Liver (tissue), 9 donors: ENCODE data around the gene FANCE. TPM values are rescaled to one million over a fixed set of nuclear protein-coding genes. Genes with fewer than 3 reads are reported as not detected.

Experiments used
- DNase-seq: peaks from one replicate; pipeline ENCODE4 v3.0.0-alpha.2; 2017; ENCODE audit warnings: low spot score
- H3K27ac ChIP-seq, 2 donors: one replicate each; pipeline ENCODE4 v1.7.0; 2013; ENCODE audit warnings: inconsistent platforms in 2 of 2, low read length in 2 of 2, control low read depth in 1 of 2, low read depth in 1 of 2, mild to moderate bottlenecking in 1 of 2
- H3K27me3 ChIP-seq, 4 donors: one replicate each; pipeline versions ENCODE4 v1.6.1 to v1.7.0; 2013; ENCODE audit warnings: low read length in 3 of 4, inconsistent platforms in 1 of 4, mild to moderate bottlenecking in 1 of 4, moderate library complexity in 1 of 4; ENCODE audit not compliant: control insufficient read depth in 4 of 4, insufficient read depth in 4 of 4
- H3K36me3 ChIP-seq, 4 donors: one replicate each; pipeline versions ENCODE4 v1.6.1 to v1.7.0; 2013; ENCODE audit warnings: low read length in 3 of 4, mild to moderate bottlenecking in 3 of 4, low read depth in 1 of 4, moderate library complexity in 1 of 4; ENCODE audit not compliant: control insufficient read depth in 4 of 4, insufficient read depth in 3 of 4
- H3K4me1 ChIP-seq, 4 donors: one replicate each; pipeline versions ENCODE4 v1.6.1 to v1.7.0; 2013; ENCODE audit warnings: low read length in 3 of 4, mild to moderate bottlenecking in 3 of 4, moderate library complexity in 1 of 4; ENCODE audit not compliant: control insufficient read depth in 4 of 4, insufficient read depth in 4 of 4
- H3K4me3 ChIP-seq, 3 donors: one replicate each; pipeline versions ENCODE4 v1.6.1 to v1.7.0; 2013; ENCODE audit warnings: low read length in 3 of 3, control low read depth in 1 of 3, low read depth in 1 of 3, mild to moderate bottlenecking in 1 of 3
- H3K9ac ChIP-seq, 2 donors: one replicate each; pipeline ENCODE4 v1.7.0; 2013; ENCODE audit warnings: low read length in 2 of 2, mild to moderate bottlenecking in 2 of 2, moderate library complexity in 2 of 2, control low read depth in 1 of 2, low read depth in 1 of 2
- H3K9me3 ChIP-seq, 4 donors: one replicate each; pipeline versions ENCODE4 v1.6.1 to v1.7.0; 2013; ENCODE audit warnings: low read length in 3 of 4; ENCODE audit not compliant: control insufficient read depth in 4 of 4
- ATF3 ChIP-seq: IDR thresholded peaks from 2 replicates; pipeline ENCODE4 v1.6.1; 2016; ENCODE audit warnings: antibody characterized with exemption
- EGR1 ChIP-seq, 2 donors: IDR thresholded peaks; 2 replicates each; pipeline ENCODE4 v1.6.1; 2016 to 2018; ENCODE audit warnings: antibody characterized with exemption in 2 of 2, low read depth in 2 of 2
- FOXA1 ChIP-seq: IDR thresholded peaks from 2 replicates; pipeline ENCODE4 v1.6.1; 2016; ENCODE audit warnings: antibody characterized with exemption
- FOXA2 ChIP-seq: IDR thresholded peaks from 2 replicates; pipeline ENCODE4 v1.6.1; 2016; ENCODE audit warnings: antibody characterized with exemption
- HNF4A ChIP-seq, 2 donors: conservative IDR thresholded peaks; 2 replicates each; pipeline ENCODE4 v1.6.1; 2016; ENCODE audit warnings: antibody characterized with exemption in 2 of 2, mild to moderate bottlenecking in 2 of 2
- HNF4G ChIP-seq: IDR thresholded peaks from 2 replicates; pipeline ENCODE4 v1.6.1; 2016; ENCODE audit warnings: antibody characterized with exemption
- JUND ChIP-seq, 2 donors: IDR thresholded peaks; 2 replicates each; pipeline ENCODE4 v1.6.1; 2016; ENCODE audit warnings: antibody characterized with exemption in 2 of 2
- NR2F2 ChIP-seq: IDR thresholded peaks from 2 replicates; pipeline ENCODE4 v1.6.1; 2016; ENCODE audit warnings: antibody characterized with exemption
- RAD21 ChIP-seq, 2 donors: IDR thresholded peaks; 2 replicates each; pipeline ENCODE4 v1.6.1; 2016; ENCODE audit warnings: antibody characterized with exemption in 2 of 2, mild to moderate bottlenecking in 2 of 2
- RXRA ChIP-seq, 2 donors: IDR thresholded peaks; 2 replicates each; pipeline ENCODE4 v1.6.1; 2017 to 2018; ENCODE audit warnings: antibody characterized with exemption in 2 of 2, mild to moderate bottlenecking in 1 of 2
- SP1 ChIP-seq: IDR thresholded peaks from 2 replicates; pipeline ENCODE4 v1.6.1; 2018; ENCODE audit warnings: antibody characterized with exemption, mild to moderate bottlenecking
- TAF1 ChIP-seq: conservative IDR thresholded peaks from 2 replicates; pipeline ENCODE4 v1.6.1; 2016; ENCODE audit warnings: antibody characterized with exemption, mild to moderate bottlenecking
- YY1 ChIP-seq: IDR thresholded peaks from 2 replicates; pipeline ENCODE4 v1.6.1; 2016; ENCODE audit warnings: antibody characterized with exemption, mild to moderate bottlenecking
- ZBTB33 ChIP-seq: IDR thresholded peaks from 2 replicates; pipeline ENCODE4 v1.6.1; 2016; ENCODE audit warnings: antibody characterized with exemption
- WGBS: extraction: QIAGEN DNeasy Blood & Tissue Kit; methylation state at CpG from one replicate; pipeline ENCODE4 v1.1.7; 2013; 5-methylcytosine and 5-hydroxymethylcytosine counted together
- polyA plus RNA-seq, 2 donors: library from polyadenylated mRNA; stranded (reverse) in 1 of 2; unstranded in 1 of 2; fragments of 200-250 nt in 1 of 2; fragments of >200 nt in 1 of 2; fragmentation: Nextera tagmentation in 1 of 2; extraction: Ambion mirVana in 1 of 2; gene quantifications; one replicate each; pipeline versions ENCODE4 v1.2.1 to v1.2.3, GENCODE V29; 2013 to 2015
- total RNA-seq, 2 donors: library from RNA; depleted of rRNA; stranded (reverse); fragments of >200 nt; gene quantifications; one replicate each; pipeline ENCODE4 v1.2.3, GENCODE V29; 2014
- TF ChIP-seq, protein P1 (sequence below): IDR thresholded peaks from 2 replicates; pipeline ENCODE4 v1.6.1; 2016; ENCODE audit warnings: antibody characterized with exemption
- TF ChIP-seq, protein P2 (sequence below): fragments of 150-350 bp; IDR thresholded peaks from 2 replicates; pipeline ENCODE4 v1.5.1; 2017; ENCODE audit warnings: improper control_type of control experiment, low read depth, low read length; ENCODE audit not compliant: missing input control
- donor health status: healthy.
- donor health status: healthy.
- donor health status: healthy.
- donor health status: healthy.
- donor health status: healthy.

Gene FANCE
- total and polyA plus RNA-seq, 4 donors = 0.11 to 4.2 (median 0.79) TPM

DNA sequence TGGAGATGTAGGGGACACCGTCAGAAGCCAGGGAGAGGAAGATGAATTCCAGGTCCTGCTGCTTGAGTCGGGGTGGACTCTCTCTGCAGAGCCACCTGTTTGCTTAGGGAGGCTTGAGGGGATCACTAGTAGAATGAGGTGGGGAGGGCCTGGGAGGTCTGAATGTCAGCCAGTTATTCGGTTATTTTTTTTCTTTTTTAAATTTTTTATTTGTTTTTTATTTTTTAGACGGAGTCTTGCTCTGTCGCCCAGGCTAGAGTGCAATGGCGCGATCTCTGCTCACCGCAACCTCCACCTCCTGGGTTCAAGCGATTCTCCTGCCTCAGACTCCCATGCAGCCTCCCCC, 36.4 kb downstream of the FANCE start:
- peaks cover 0 to 11% (median 2%) of the 10 kb centered on the region in 4 donors for H3K4me1 ChIP-seq
- H3K27me3 ChIP-seq = no peaks in the 10 kb centered on the region
- TF ChIP-seq FOXA1 = no peak
- 89% methylated on average over 9 of the region's 9 CpGs for WGBS
- no peaks in the 10 kb centered on the region for H3K9me3 ChIP-seq
- no peak overlapping the region for H3K27ac ChIP-seq
- DNase-seq = no peak
- H3K36me3 ChIP-seq = peaks cover 0 to 4% (median 1%) of the 10 kb centered on the region in 4 donors
- no peak overlapping the region for H3K9ac ChIP-seq
- H3K4me3 ChIP-seq = no peak overlapping the region

GRCh38 chr6:35489066-35489465, 36.9 kb downstream of the FANCE start:
- no peak overlapping the region for H3K27ac ChIP-seq
- H3K4me3 ChIP-seq = no peak overlapping the region
- peaks cover under 1 to 13% (median 4%) of the 10 kb centered on the region in 4 donors for H3K4me1 ChIP-seq
- 94% methylated on average over 1 of the region's 1 CpG for WGBS
- peaks cover 0 to 2% (median under 1%) of the 10 kb centered on the region in 4 donors for H3K36me3 ChIP-seq
- TF ChIP-seq ZBTB33 = no peak
- TF ChIP-seq, protein P1, sequence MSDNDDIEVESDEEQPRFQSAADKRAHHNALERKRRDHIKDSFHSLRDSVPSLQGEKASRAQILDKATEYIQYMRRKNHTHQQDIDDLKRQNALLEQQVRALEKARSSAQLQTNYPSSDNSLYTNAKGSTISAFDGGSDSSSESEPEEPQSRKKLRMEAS = no peak
- no peak for TF ChIP-seq TAF1
- TF ChIP-seq FOXA2 = no peak
- no peak for TF ChIP-seq NR2F2
- TF ChIP-seq, protein P2, sequence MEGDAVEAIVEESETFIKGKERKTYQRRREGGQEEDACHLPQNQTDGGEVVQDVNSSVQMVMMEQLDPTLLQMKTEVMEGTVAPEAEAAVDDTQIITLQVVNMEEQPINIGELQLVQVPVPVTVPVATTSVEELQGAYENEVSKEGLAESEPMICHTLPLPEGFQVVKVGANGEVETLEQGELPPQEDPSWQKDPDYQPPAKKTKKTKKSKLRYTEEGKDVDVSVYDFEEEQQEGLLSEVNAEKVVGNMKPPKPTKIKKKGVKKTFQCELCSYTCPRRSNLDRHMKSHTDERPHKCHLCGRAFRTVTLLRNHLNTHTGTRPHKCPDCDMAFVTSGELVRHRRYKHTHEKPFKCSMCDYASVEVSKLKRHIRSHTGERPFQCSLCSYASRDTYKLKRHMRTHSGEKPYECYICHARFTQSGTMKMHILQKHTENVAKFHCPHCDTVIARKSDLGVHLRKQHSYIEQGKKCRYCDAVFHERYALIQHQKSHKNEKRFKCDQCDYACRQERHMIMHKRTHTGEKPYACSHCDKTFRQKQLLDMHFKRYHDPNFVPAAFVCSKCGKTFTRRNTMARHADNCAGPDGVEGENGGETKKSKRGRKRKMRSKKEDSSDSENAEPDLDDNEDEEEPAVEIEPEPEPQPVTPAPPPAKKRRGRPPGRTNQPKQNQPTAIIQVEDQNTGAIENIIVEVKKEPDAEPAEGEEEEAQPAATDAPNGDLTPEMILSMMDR = no peak
- TF ChIP-seq JUND (IDR thresholded peaks at IDR 0.05) = no peak
- TF ChIP-seq RXRA (IDR thresholded peaks at IDR 0.05) = no peak
- TF ChIP-seq EGR1 (IDR thresholded peaks at IDR 0.05; ENCODE audit: low read depth in 2 of 2) = no peak
- TF ChIP-seq SP1 = no peak
- TF ChIP-seq FOXA1 = no peak
- H3K9me3 ChIP-seq = no peaks in the 10 kb centered on the region
- DNase-seq = no peak
- H3K9ac ChIP-seq = no peak overlapping the region
- no peaks in the 10 kb centered on the region for H3K27me3 ChIP-seq

DNA sequence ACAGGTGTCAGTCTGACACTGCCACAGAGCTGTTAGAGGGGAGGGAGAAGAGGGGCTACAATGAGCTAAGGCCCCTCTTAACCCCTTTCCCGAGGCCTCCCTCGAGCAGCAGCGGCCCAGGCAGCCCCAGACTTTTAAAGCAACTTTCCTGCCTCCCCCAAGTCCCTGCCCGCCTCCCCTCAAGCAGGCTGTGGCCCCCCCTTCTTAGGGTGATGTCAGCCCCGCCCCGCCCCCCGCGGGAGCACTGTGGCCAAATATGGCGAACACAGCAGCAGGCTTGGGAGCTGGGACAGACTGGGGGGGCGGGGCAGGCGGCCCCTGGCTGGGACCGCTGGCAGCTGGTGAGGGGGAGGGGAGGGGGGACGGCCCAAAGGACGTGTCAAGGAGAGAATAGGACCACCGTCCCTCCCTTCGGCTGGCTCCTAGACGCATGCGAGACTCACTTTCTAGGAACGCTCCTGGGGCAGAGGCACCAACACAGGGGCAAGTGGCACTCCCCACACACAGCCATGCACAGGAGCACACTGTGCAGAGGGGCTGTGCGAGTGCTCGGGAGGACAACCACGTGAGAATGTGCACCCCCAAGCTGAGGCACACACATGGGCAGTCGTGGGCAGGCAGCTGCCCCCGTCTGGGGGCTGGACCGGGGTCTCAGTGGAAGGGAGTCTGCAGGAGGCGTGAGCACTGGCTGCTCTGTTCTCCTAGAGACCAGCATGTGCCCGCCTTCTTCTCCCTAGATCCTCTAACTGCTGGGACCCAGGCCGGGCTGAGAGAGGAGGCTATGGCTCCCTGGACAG, 38.1 kb downstream of the FANCE start:
- Histone ChIP-seq H3K9ac (no peak overlapping the region), H3K9me3 (no peaks in the 10 kb centered on the region), H3K27ac (no peak overlapping the region), H3K4me1 (peaks cover 8 to 23% (median 12%) of the 10 kb centered on the region in 4 donors), H3K4me3 (no peak overlapping the region), H3K27me3 (no peaks in the 10 kb centered on the region), H3K36me3 (no peaks in the 10 kb centered on the region)
- TF ChIP-seq ATF3 (no peak), ZBTB33 (no peak), HNF4A (conservative IDR thresholded peaks at IDR 0.05) (no peak), RAD21 (IDR thresholded peaks at IDR 0.05) (no peak), YY1 (no peak), EGR1 (IDR thresholded peaks at IDR 0.05; ENCODE audit: low read depth in 2 of 2) (no peak), TAF1 (no peak), HNF4G (no peak)
- TF ChIP-seq, protein P2 = no peak
- no peak for DNase-seq
- WGBS = 71% methylated on average over 28 of the region's 28 CpGs
